CD4-positive, alpha-beta T cell treated with Interleukin-21 for 1 hour (primary cell): Measurements from ENCODE around the gene PLXDC1.
"Not testable (repeated sequence)": the region's sequence is repeated elsewhere in the genome, so short reads cannot be mapped to it uniquely, and the experiment has no call there.

Experiments
- DNase-seq: peaks from one replicate; pipeline ENCODE4 v3.0.0-alpha.2; 2020

PLXDC1 gene

DNA sequence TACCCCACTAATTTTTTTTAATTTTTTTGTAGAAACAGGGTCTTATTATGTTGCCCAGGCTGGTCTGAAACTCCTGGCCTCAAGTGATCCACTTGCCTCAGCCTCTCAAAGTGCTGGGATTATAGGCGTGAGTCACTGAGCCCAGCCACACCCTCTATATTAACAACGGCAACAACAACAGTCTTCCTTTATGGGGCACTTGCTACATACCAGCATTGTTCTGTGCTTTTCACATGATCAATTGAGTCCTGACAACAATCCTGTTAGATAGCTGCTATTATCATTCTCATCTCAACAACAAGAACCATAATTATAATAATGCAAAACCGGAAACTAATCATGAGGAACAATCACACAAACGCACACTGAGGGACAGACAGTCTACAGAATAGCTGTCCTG lies 27.1 kb upstream of the PLXDC1 start:
- no peak for DNase-seq

DNA sequence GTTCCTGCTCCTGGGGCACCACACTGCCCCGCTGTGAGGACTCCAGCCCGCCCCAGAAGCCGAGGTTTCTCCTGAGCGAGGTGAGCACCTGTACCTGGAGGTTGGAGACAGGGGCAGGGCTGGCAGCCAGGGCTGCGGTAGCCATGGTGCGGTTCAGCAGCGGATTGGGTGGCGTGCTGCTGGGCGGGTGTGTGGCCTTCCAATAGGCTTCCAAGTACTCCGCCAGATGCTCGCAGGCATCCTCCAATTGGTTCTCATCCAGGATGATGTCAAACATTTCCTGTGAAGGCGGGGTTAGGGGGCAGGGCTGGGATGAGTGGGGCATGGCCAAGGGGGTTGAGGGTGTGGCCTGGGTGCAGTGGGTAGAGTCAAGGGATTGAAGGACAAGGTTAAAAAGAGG lies 25.8 kb upstream of the PLXDC1 start:
- DNase-seq: no peak

DNA sequence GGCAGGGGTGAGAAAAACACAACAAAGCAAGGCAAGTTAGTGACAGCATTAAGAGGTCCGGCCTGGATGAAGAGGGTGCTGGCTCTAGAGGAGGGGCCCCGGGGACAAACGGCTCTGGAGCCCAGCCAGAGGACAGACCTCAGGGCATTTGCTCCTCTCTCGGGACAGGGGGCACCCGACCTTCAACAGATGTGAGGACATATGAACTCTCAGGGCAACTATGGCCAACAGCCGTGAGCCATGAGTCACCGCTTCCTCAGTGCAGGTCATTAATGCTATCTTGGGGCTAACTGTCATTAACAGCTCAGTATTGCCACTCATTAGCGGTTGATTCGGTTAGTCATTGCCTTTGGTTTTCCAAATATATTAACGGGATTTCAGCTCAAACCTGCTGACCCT lies 24.3 kb upstream of the PLXDC1 start:
- no peak for DNase-seq

DNA sequence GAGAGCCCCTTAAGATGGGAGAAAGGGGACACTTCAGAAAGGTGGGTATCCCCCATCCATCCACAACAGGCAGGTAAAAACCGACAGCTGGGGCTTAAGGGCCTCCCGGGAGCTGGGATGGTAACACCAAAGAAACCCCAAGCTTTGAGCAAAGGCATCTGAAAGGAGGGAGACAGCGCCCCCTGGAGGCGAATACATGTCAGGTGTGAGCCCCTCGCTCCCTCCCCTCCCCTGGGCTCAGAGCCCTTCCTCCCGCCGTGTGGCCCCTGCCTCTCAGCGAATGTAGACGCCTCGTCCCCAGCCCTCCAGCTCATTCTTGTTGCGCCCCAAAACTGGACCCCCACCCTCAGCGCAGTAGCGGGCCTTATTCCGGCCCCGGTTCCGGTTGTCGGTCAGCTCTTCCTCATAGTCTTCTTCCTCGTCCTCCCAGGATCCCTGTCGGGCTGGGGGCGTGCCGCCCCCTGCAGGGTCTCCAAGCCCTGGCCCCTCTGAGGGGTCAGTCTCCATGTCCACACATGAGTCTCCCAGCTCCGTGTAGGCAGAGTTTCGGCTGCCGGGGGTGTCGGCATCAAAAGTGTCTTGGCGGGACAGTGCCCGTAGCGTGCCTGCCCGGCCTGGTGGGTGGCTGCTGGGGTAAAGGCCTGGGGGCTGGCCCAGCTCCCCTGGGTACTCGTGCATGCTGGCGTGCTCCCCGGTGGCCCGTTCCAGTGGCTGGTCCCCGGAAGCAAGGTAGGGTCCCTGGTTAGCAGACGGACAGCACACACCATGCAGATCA lies 23.7 kb upstream of the PLXDC1 start:
- peak; percentile 79 for DNase-seq

DNA sequence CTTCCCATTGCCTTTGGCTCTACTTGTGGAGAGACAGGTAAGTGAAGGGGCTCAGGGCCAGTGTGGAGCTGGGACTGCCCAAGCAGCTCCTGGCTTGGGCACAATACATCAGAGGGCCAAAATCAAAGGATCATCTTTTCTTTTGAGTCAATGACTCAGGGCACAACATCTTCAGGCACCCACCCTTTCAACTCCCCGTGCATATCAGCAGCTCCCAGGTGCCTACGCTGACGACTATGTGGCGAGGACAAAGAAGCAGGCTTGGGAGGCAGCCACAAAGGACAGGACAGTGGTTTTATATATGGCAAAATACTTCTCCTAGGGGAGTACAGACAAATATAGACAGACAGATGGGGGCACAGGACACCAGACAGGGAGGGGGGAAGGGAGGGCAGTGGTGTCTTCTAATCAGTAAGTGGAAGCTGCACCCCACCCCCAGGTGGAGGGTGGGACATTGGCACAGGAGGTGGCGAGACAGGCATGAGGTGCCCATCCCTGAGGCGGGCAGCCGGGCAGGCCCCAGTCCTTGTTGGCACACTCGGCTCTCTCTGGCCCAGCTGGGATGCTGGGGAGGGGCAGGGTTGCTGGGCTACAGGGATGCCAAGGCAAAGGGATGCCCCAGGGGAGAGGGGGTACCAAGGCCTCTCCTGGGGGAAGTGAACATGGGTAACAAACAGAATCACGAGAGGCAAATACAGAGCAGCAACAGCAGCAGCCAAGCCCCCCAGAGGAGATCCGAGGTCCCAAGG lies 22.3 kb upstream of the PLXDC1 start:
- no peak for DNase-seq

DNA sequence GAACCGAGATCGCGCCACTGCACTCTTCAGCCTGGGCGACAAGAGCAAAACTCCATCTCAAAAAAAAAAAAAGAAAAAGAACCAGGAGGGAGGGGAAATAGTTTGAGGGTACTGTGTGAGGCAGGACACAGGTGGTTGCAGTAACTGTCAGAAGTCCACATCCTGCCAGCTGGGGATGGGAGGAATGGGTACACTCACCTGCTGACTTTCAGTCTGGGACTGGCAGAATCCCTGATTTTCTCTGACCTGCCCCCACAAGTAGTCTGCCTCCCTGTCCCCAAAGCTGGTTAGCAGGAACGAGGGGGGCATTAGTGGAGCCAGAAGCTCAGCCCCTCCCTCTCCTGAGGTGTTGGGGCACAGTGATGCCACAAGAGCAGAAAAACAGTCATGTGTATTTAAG lies 21.6 kb upstream of the PLXDC1 start:
- DNase-seq: no peak

DNA sequence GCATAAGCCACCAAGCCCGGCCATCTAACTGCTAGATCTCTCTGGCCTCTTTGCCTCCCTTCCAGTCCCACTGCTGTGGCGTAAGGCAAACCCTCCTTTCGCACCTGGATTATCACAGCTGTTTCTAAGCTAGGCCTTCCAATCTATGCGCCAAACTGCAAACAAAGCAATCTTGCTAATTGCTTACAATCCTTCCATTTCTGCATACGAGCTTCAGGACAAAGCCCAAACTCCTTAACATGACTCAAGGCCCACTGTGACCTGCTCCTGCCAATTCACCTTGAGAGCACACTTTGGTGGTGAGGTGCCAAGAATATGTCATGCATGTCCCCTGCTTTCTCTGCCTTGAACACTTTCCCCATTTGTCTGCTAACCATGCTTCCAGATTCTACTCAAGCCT lies 20.5 kb upstream of the PLXDC1 start:
- DNase-seq: no peak

DNA sequence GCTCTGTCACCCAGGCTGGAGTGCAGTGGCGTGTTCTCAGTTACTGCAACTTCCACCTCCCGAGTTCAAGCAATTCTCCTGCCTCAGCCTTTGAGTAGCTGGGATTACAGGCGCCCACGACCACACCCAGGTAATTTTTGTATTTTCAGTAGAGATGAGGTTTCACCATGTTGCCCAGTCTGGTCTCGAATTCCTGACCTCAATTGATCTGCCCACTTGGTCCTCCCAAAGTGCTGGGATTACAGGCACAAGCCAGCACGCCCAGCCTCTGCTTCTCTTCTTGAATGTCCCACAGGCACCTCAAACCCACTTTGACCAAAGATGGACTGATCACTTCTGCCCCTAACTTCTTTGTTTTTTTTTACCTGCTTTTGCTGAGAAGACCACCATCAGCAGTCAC lies 19.1 kb upstream of the PLXDC1 start:
- no peak for DNase-seq

DNA sequence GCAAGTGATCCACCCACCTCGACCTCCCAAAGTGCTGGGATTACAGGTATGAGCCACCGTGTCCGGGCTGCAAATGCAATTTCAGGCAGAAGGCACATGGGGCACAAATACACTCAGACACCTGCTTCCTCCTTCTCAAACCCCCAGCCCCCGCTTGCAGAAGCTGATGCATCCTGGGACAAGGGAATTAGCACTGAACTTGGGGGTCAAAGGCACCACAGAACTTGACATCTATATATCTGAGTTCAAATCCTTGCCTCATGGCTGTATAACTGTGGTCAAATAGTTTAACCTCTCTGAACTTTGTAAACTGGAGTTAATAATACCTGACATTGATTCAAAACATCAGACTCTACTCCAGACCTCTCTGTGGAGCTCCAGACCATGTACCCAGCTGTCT lies 18.7 kb upstream of the PLXDC1 start:
- DNase-seq: no peak

DNA sequence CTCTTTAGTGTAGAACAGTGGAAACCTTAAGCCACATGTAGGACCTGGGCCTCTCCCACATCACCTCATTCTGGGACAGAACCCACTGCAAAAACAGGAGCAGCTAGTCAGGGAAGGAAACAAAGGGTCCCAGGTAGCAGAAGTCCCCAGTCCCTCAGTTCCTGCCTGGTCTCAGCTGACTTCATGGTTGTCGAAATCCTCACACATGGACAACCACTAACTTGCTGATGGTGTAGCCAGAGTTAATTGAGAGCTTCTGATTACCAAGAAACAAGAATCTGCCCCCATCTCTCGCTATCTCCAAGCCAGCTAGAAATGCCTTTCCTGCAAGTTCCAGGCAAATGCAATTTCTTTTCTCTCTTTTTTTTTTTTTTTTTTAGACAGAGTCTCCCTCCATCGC lies 18.1 kb upstream of the PLXDC1 start:
- DNase-seq: no peak

DNA sequence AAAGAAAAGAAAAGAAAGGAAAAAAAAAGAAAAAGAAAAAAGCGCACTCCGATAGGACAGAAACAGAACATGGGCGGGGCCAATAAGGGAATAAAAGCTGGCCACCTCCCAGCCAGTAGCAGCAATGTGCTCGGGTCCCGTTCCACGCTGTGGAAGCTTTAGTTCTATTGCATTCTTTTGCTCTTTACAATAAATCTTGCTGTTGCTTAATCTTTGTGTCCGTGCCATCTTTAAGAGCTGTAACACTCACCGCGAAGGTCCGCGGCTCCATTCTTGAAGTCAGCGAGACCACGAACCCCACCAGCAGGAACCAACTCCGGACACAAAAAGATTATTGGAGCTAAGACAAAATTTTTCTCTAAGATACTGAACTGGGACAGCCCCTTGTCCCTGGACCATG lies 17.7 kb upstream of the PLXDC1 start:
- DNase-seq: no peak

DNA sequence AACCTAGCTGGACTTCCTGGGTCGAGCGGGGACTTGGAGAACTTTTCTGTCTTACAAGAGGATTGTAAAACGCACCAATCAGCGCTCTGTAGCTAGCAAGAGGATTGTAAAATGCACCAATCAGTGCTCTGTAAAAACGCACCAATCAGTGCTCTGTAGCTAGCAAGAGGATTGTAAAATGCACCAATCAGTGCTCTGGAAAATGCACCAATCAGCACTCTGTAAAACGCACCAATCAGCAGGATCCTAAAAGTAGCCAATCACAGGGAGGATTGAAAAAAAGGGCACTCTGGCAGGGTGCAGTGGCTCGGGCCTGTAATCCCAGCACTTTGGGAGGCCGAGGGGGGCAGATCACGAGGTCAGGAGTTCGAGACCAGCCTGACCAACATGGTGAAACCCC lies 17.1 kb upstream of the PLXDC1 start:
- not testable (repeated sequence) for DNase-seq

DNA sequence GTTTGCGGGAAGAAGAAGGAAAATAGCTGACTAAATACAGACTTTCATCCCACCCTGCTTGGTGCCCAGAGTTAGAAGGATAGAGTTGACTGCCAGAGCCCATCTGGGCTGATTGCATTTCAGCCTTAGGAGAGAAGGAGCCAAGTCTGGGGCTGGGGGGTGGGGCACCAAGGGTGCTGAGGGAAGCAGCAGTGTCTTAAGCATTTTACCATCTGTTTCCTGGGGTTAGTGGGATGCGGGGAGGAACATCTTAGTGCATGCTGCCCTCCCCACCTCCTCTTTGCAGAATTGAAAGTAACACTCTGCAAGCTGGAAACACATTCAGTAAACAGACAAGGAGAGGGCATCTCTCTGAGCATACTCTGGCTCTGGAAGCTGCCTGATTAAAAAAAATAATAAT lies 16.0 kb upstream of the PLXDC1 start:
- DNase-seq: peak; percentile 30

DNA sequence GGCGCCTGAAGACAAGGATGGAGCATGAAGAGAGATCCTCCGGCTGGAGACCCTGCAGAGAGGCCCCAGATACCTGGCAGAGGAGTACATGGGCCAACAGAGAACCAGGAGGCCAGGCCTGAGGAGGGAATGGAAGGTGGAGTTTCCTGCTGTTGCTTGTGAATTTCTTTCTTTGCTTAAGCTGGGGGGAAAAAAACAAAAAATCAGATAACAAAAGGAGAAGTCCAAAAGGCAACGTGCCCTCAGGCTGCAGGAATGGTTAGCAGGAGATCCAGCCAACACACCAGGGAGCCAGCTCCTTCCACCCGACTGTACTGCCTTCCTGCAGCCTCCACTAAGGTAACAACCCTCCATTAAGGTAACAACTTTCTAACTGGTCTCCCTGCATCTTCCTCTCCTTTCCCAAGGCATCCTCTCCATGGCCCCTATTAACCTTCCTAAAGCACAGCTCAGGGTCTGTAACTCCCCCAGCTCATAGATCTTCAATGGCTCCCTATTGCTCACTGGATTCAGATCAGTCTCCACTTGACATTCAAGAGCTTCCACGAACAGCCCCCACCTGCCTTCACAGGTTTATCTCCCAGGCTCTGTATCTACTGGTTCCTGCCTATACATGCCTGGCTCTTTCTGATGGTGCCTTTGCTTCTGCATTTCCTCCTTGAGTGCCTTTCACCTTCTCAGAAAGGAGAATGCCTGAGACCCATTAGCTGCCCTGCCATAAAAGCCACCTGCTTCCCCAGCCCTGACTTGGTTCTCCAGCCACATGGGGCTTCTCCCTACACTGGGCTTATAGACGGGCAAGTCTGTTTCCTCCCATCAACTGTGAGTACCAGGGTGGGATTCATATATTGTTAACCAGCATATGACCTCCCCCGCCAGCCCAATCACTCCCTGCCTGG lies 15.2 kb upstream of the PLXDC1 start:
- DNase-seq: no peak

DNA sequence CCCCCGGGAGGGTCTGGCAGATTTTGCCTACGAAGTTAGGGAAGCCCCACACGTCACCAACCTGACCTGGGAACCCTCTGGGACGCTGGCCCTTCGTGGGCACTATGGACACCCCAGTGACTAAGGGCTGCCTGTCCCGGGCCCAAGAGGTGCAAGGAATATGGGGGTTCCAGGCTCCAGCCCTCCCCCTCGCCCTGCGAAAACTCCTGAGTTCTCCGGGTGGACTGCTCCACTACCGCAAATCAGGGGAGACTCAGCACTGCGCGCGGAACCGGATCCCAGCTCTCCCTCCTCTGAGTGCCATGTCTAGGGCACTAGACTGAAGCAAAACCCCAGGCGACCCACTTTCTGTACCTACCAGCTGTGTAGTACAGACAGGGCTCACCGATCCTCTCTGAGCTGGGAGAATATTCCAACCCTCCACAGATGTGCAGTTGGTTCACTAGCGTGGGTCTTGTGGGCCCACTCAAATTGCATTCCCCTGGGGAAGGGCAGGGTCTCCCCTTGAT lies 14.5 kb upstream of the PLXDC1 start, which contains the start of gene ARL5C:
TSS of gene ARL5C (minus strand) at position 321 of the 509 bp plus-strand sequence. CDS start 401 bp downstream, outside the sequence.
- no peak for DNase-seq

DNA sequence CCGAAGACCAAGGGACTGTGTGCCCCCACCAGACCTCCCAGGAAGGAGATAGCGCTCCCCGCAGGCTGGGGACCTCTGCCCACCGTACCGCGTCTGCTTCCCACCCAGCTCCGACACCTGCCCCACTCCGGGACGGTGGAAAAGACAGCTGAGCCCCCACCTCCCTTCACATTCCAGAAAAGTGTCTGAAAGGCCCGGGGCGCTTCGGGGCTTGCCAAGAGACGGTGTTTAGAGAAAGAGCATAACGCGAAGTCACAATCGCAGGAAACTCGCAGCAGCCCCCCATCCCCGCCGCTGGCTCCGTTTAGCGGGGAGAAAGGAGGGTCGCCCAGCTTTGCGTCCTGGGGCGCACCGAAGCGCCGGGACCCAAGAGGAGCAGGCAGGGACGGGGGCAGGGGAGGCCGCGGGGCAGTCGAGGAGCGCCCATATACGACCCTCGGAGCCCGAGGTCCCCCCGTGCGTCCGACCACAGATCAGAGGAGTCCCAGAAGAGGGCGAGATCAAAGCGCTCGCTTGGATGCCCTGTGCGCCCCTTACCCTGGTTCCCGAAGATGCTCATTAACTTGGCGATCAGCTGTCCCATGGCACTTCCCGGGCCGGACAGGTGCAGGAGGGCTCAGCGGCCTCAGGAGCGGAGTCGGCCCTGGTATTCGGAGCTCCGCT lies 13.9 kb upstream of the PLXDC1 start:
- no peak for DNase-seq

DNA sequence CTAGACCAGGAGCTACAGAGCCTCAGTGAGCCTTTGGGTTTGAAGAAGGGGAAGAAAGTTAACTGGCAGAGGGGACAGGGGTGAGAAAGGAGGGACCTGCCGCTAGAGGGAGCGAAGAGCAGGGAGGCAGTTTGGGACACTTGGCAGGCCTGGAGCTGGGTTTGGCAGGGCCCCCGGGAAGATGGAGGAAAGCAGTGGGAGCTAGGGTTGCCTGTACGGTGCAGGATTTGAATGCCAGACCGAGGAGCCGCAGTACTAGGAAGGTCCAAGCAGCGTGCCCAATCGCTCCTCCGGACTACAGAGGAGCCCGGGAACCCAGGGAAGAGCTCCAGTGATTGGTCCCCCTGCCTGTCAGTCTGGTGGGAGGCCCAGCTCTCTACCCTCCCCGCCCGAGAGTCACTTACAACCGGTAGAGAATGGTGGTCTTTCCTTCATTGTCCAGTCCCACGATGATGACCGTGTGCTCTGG lies 13.3 kb upstream of the PLXDC1 start:
- DNase-seq: peak; percentile 80

DNA sequence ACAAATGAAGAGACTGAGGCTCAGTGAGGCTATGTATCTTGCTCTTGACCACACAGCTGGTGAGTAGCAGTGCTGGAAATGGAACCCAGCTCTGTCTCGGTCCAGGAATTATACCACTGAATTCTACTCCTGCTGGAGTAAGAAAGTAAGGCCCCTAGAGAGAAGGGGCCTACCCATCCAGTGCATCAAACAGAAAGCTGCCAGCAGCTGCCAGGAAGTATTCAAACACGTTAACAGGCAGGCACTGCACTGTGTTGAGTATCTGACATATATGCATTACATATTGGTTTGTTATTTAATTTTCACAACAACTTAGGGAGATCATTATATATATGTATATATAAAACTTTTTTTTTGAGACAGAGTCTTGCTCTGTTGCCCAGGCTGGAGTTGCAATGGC lies 10.5 kb upstream of the PLXDC1 start:
- no peak for DNase-seq

DNA sequence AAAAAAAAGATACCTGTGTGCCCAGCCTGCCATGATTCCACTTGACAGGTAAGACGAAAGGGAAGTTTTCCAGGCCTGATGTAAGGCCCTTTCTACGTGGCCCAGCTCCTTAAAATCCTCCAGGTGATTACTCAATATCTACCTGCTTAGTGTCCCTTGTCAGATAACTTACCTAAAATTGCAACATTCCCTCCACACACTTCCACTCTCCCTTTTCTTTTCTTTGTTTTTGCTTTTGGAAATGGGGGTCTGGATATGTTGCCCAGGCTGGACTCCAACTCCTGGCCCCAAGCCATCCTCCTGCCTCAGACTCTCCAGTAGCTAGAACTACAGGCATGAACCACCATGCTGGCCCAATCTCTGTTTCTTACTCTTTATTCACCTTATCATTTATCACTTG lies 7.2 kb upstream of the PLXDC1 start:
- no peak for DNase-seq

DNA sequence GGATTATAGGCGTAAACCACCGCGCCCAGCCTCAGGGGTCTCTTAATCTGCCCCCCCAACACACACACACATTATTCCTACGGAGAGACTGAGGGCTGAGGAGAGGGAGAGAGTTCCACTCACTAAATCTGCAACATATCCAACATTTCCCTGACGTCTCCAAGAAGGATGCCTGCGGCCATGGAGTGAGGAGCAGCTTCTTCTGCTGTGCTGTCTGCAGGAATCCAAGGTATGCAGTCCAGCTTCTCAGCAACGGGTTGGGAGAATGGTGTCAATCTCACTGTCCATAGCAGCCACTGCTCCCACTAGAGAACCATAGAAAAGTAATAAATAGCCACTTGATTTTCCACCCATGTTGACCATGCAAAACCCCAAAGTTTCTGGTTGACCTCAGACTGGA lies 5.1 kb upstream of the PLXDC1 start:
- no peak for DNase-seq

DNA sequence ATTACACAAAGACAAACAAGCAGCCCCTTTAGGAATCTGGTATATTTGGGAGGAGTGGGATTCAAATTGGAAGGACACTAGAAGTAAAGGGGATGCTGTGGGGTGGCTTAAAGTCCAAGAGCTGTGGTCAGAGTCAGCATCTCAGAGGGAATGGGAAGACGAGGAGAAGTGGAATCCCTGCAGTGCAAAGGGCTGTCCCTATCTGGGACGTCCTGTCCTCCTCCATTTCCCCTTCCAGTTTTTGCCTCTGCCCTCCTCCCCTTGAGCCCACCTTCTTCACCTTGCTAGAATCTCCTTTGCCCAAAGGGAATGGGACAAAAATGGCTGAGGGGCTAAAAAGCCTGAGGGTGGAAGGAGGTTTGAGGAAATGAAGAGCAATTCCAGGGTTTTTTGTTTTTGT lies 4.2 kb upstream of the PLXDC1 start:
- DNase-seq: no peak

DNA sequence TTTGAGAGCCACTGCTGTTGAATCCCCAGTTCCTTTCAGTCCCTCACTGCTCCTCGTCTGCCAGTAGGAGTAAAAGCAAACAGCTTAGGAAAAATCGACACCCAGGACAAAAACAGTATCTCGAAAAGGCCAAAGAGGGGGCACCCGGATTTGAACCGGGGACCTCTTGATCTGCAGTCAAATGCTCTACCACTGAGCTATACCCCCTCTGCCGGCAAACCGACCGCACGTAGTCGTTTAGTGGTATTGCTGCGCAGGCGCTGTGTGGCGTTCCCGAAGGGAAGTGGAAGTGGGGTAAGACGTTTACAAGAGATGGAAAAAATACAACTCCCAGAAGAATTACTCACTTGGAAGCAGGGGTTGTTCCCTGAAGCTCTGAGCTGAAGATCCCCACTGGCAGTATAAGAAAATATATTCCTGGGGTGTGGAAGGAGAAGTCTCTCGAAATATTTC lies 2.2 kb upstream of the PLXDC1 start:
- peak; percentile 93 for DNase-seq
